HEK293 (cell line): ENCODE measurements around the gene SESN1.

ENCODE experiments used
- CTCF ChIA-PET: fragments of 350-600 bp; formaldehyde crosslinking; extraction: SDS; loops from one replicate; lab custom pipeline; 2021; ENCODE audit warnings: antibody characterized with exemption; lab: Yijun Ruan, JAX
- POLR2A ChIA-PET: fragments of 300-600 bp; formaldehyde crosslinking; extraction: SDS; loops from one replicate; lab custom pipeline; 2020; ENCODE audit warnings: antibody characterized with exemption, inconsistent platforms; lab: Yijun Ruan, JAX
- H3K27ac ChIP-seq: fragments of 200-500 bp; sonication (Bioruptor generic); 2 replicates; pipeline ENCODE4 v1.5.1; 2014; ENCODE audit warnings: low read depth, low read length, control low read depth, inconsistent platforms; ENCODE audit errors: extremely low read depth
- H3K36me3 ChIP-seq, 2 experiments: fragments of 200-500 bp in 1 of 2; sonication (Bioruptor generic) in 1 of 2; 1 replicate in 1 of 2; 2 replicates in 1 of 2; pipeline ENCODE4 v1.5.1; 2014 to 2017; ENCODE audit warnings: inconsistent platforms in 2 of 2, low read length in 2 of 2; ENCODE audit not compliant: control insufficient read depth in 2 of 2, insufficient read depth in 1 of 2
- H3K4me1 ChIP-seq: fragments of 200-500 bp; sonication (Bioruptor generic); 2 replicates; pipeline ENCODE4 v1.5.1; 2014; ENCODE audit warnings: mild to moderate bottlenecking, low read length, inconsistent platforms; ENCODE audit not compliant: control insufficient read depth, insufficient read depth
- H3K4me3 ChIP-seq: 2 replicates; pipeline ENCODE4 v1.5.1; 2011; ENCODE audit warnings: low read depth, mild to moderate bottlenecking, control low read depth, low read length, moderate library complexity
- H3K9me3 ChIP-seq: fragments of 200-500 bp; sonication (Bioruptor generic); 2 replicates; pipeline ENCODE4 v1.5.1; 2014; ENCODE audit warnings: low read depth, low read length, inconsistent platforms; ENCODE audit not compliant: control insufficient read depth, insufficient read depth
- MZF1 ChIP-seq: fragments of 450-650 bp; formaldehyde crosslinking; IDR thresholded peaks from 2 replicates; pipeline ENCODE4 v1.5.1; 2017; ENCODE audit warnings: missing biosample characterization, missing genetic modification characterization, borderline replicate concordance
- OSR2 ChIP-seq: fragments of 450-650 bp; formaldehyde crosslinking; IDR thresholded peaks from 2 replicates; pipeline ENCODE4 v1.5.1; 2016; ENCODE audit warnings: missing biosample characterization, missing genetic modification characterization
- PRDM10 ChIP-seq: fragments of 450-650 bp; formaldehyde crosslinking; IDR thresholded peaks from 2 replicates; pipeline ENCODE4 v1.5.1; 2016; ENCODE audit warnings: missing biosample characterization, missing genetic modification characterization
- PRDM6 ChIP-seq: fragments of 450-650 bp; formaldehyde crosslinking; IDR thresholded peaks from 2 replicates; pipeline ENCODE4 v1.5.1; 2017; ENCODE audit warnings: missing biosample characterization, missing genetic modification characterization
- SCRT1 ChIP-seq: fragments of 450-650 bp; formaldehyde crosslinking; IDR thresholded peaks from 2 replicates; pipeline ENCODE4 v1.5.1; 2016; ENCODE audit warnings: missing biosample characterization, missing genetic modification characterization, borderline replicate concordance
- SCRT2 ChIP-seq: fragments of 450-650 bp; formaldehyde crosslinking; IDR thresholded peaks from 2 replicates; pipeline ENCODE4 v1.5.1; 2016; ENCODE audit warnings: missing biosample characterization, missing genetic modification characterization
- ZBTB48 ChIP-seq: fragments of 450-650 bp; formaldehyde crosslinking; IDR thresholded peaks from 2 replicates; pipeline ENCODE4 v1.5.1; 2016; ENCODE audit warnings: missing biosample characterization, missing genetic modification characterization
- ZNF10 ChIP-seq: fragments of 450-650 bp; formaldehyde crosslinking; IDR thresholded peaks from 2 replicates; pipeline ENCODE4 v1.5.1; 2017; ENCODE audit warnings: missing biosample characterization, missing genetic modification characterization
- ZNF132 ChIP-seq: fragments of 450-650 bp; formaldehyde crosslinking; IDR thresholded peaks from 2 replicates; pipeline ENCODE4 v1.5.1; 2017; ENCODE audit warnings: missing biosample characterization, missing genetic modification characterization, borderline replicate concordance
- ZNF335 ChIP-seq: fragments of 450-650 bp; formaldehyde crosslinking; conservative IDR thresholded peaks from 2 replicates; pipeline ENCODE4 v1.5.1; 2016; ENCODE audit warnings: missing biosample characterization, missing genetic modification characterization
- ZNF341 ChIP-seq: fragments of 450-650 bp; formaldehyde crosslinking; IDR thresholded peaks from 2 replicates; pipeline ENCODE4; 2016; ENCODE audit warnings: low read depth, missing biosample characterization, missing genetic modification characterization
- ZNF513 ChIP-seq: fragments of 450-650 bp; IDR thresholded peaks from 2 replicates; pipeline ENCODE4 v1.5.1; 2018; ENCODE audit warnings: missing biosample characterization, missing genetic modification characterization
- ZNF596 ChIP-seq: fragments of 450-650 bp; IDR thresholded peaks from 2 replicates; pipeline ENCODE4 v1.5.0; 2018; ENCODE audit warnings: missing biosample characterization, mild to moderate bottlenecking, missing genetic modification characterization, moderate library complexity
- ZNF626 ChIP-seq: fragments of 450-650 bp; sonication (Bioruptor Pico); formaldehyde crosslinking; IDR thresholded peaks from 2 replicates; pipeline ENCODE4 v1.5.1; 2018; ENCODE audit warnings: missing biosample characterization, missing genetic modification characterization, inconsistent platforms
- ZSCAN30 ChIP-seq: fragments of 450-650 bp; IDR thresholded peaks from 2 replicates; pipeline ENCODE4 v1.5.1; 2018; ENCODE audit warnings: missing biosample characterization, mild to moderate bottlenecking, missing genetic modification characterization, moderate library complexity

SESN1 gene

GRCh38 chr6:109050447-109051102, 44.1 kb downstream of the SESN1 start:
- no peaks in the 10 kb centered on the region for H3K36me3 ChIP-seq
- CTCF ChIA-PET, result interaction anchor here (0.7 to 2.6 kb wide), 6 partner anchors 10 to 390 kb away, joined by 3 to 15 read pairs (median 4); no protein-coding TSS in a partner anchor
- TF ChIP-seq ZNF335 (tag by site-specific recombination) (0 out of 2 replicates have a peak, but pooled peaks have one; percentile 29), ZNF10 (tag by site-specific recombination) (peak; percentile 79), ZNF513 (tag by site-specific recombination) (no peak)

GRCh38 chr6:109050012-109050411, 44.6 kb downstream of the SESN1 start:
- Histone ChIP-seq H3K4me3 (no peak overlapping the region), H3K9me3 (no peaks in the 10 kb centered on the region), H3K4me1 (peaks cover 30% of the 10 kb centered on the region), H3K36me3 (no peaks in the 10 kb centered on the region), H3K27ac (no peak overlapping the region)
- CTCF ChIA-PET, result interaction anchor here (0.7 to 2.6 kb wide), 4 partner anchors 17 to 390 kb away, joined by 4 to 15 read pairs (median 6); no protein-coding TSS in a partner anchor
- POLR2A ChIA-PET, result interaction anchor here (0.7 to 1.2 kb wide), 2 partner anchors 38 to 44 kb away, joined by 3 to 4 read pairs; no protein-coding TSS in a partner anchor
- TF ChIP-seq OSR2 (tag by site-specific recombination) (peak; percentile 36; the same call in 1 of the 2 replicates), ZBTB48 (tag by site-specific recombination) (no peak), ZNF132 (tag by site-specific recombination) (no peak), MZF1 (tag by site-specific recombination) (no peak), ZSCAN30 (tag by site-specific recombination) (0 out of 2 replicates have a peak, but pooled peaks have one; percentile 21), SCRT1 (tag by site-specific recombination) (peak; percentile 65; the same call in 1 of the 2 replicates), ZNF626 (no peak), ZNF341 (tag by site-specific recombination) (peak; percentile 64), SCRT2 (tag by site-specific recombination) (peak; percentile 91), PRDM6 (tag by site-specific recombination) (peak; percentile 71), ZNF596 (tag by site-specific recombination) (no peak), PRDM10 (tag by site-specific recombination) (0 out of 2 replicates have a peak, but pooled peaks have one; percentile 34)

More at GRCh38 chr6:109050447-109051102, 44.1 kb downstream of the SESN1 start:
- Histone ChIP-seq H3K4me1 (peaks cover 30% of the 10 kb centered on the region), H3K27ac (no peak overlapping the region), H3K9me3 (no peaks in the 10 kb centered on the region), H3K4me3 (no peak overlapping the region)
- POLR2A ChIA-PET, result interaction anchor here (0.6 to 1.2 kb wide), 3 partner anchors 39 to 385 kb away, joined by 3 to 4 read pairs (median 4); no protein-coding TSS in a partner anchor
